ENCODE measurements around the gene AGAP2.

Gene AGAP2

GRCh38 chr12:57740656-57741412 lies 2.3 kb upstream of the AGAP2 start:
- H3K36me3 ChIP-seq (ENCODE audit: insufficient read depth, low read length) = peaks cover under 1% of the 10 kb centered on the region
- H3K4me1 ChIP-seq (ENCODE audit: insufficient read depth, low read length) = peaks cover 26% of the 10 kb centered on the region
- no peak overlapping the region for H3K4me3 ChIP-seq (ENCODE audit: low read depth in 1 of 2, low read length in 2 of 2)
- H3K27me3 ChIP-seq (ENCODE audit: control insufficient read depth in 1 of 2, insufficient read depth in 2 of 2, low read length in 2 of 2) = peaks cover 26 to 45% of the 10 kb centered on the region in 2 donors
- no peak overlapping the region for H3K27ac ChIP-seq (ENCODE audit: low read depth, low read length)
- no peak overlapping the region for H3K9ac ChIP-seq (ENCODE audit: low read length)
- no peaks in the 10 kb centered on the region for H3K9me3 ChIP-seq (ENCODE audit: low read length)

GRCh38 chr12:57739914-57740538 lies 1.5 kb upstream of the AGAP2 start:
- Histone ChIP-seq H3K4me3 (ENCODE audit: low read depth in 1 of 2, low read length in 2 of 2) (no peak overlapping the region), H3K36me3 (ENCODE audit: insufficient read depth, low read length) (no peaks in the 10 kb centered on the region), H3K27ac (ENCODE audit: low read depth, low read length) (no peak overlapping the region), H3K27me3 (ENCODE audit: control insufficient read depth in 1 of 2, insufficient read depth in 2 of 2, low read length in 2 of 2) (peaks cover 34 to 53% of the 10 kb centered on the region in 2 donors), H3K9ac (ENCODE audit: low read length) (no peak overlapping the region), H3K9me3 (ENCODE audit: low read length) (no peaks in the 10 kb centered on the region), H3K4me1 (ENCODE audit: insufficient read depth, low read length) (peaks cover 25% of the 10 kb centered on the region)

- H3K9ac ChIP-seq (ENCODE audit: low read length) = no peak overlapping the region
- no peak overlapping the region for H3K4me3 ChIP-seq (ENCODE audit: low read depth in 1 of 2, low read length in 2 of 2)
- H3K27me3 ChIP-seq (ENCODE audit: control insufficient read depth in 1 of 2, insufficient read depth in 2 of 2, low read length in 2 of 2) = peaks cover 41 to 57% of the 10 kb centered on the region in 2 donors
- no peaks in the 10 kb centered on the region for H3K36me3 ChIP-seq (ENCODE audit: insufficient read depth, low read length)
- no peaks in the 10 kb centered on the region for H3K9me3 ChIP-seq (ENCODE audit: low read length)
- no peak overlapping the region for H3K27ac ChIP-seq (ENCODE audit: low read depth, low read length)
- peaks cover 25% of the 10 kb centered on the region for H3K4me1 ChIP-seq (ENCODE audit: insufficient read depth, low read length)
Observed at GRCh38 chr12:57739387-57739786, 845 bp upstream of the AGAP2 start.

- Histone ChIP-seq H3K9ac (ENCODE audit: low read length) (no peak overlapping the region), H3K4me1 (ENCODE audit: insufficient read depth, low read length) (peaks cover 19% of the 10 kb centered on the region), H3K4me3 (ENCODE audit: low read depth in 1 of 2, low read length in 2 of 2) (peak overlapping the region in 1 of 2 donors; percentile 35), H3K27me3 (ENCODE audit: control insufficient read depth in 1 of 2, insufficient read depth in 2 of 2, low read length in 2 of 2) (peaks cover 53 to 61% of the 10 kb centered on the region in 2 donors), H3K36me3 (ENCODE audit: insufficient read depth, low read length) (no peaks in the 10 kb centered on the region), H3K9me3 (ENCODE audit: low read length) (no peaks in the 10 kb centered on the region), H3K27ac (ENCODE audit: low read depth, low read length) (no peak overlapping the region)
Observed at GRCh38 chr12:57737467-57738460, 778 bp downstream of the AGAP2 start.

- Histone ChIP-seq H3K36me3 (ENCODE audit: insufficient read depth, low read length) (no peaks in the 10 kb centered on the region), H3K27me3 (ENCODE audit: control insufficient read depth in 1 of 2, insufficient read depth in 2 of 2, low read length in 2 of 2) (peaks cover 53 to 61% of the 10 kb centered on the region in 2 donors), H3K4me1 (ENCODE audit: insufficient read depth, low read length) (peaks cover 19% of the 10 kb centered on the region), H3K27ac (ENCODE audit: low read depth, low read length) (no peak overlapping the region), H3K9ac (ENCODE audit: low read length) (no peak overlapping the region), H3K9me3 (ENCODE audit: low read length) (no peaks in the 10 kb centered on the region), H3K4me3 (ENCODE audit: low read depth in 1 of 2, low read length in 2 of 2) (peak overlapping the region in 1 of 2 donors; percentile 35)
Observed at GRCh38 chr12:57736741-57737466, 1.6 kb downstream of the AGAP2 start.

- H3K36me3 ChIP-seq (ENCODE audit: insufficient read depth, low read length) = no peaks in the 10 kb centered on the region
- H3K27ac ChIP-seq (ENCODE audit: low read depth, low read length) = no peak overlapping the region
- no peak overlapping the region for H3K9ac ChIP-seq (ENCODE audit: low read length)
- no peak overlapping the region for H3K4me3 ChIP-seq (ENCODE audit: low read depth in 1 of 2, low read length in 2 of 2)
- H3K9me3 ChIP-seq (ENCODE audit: low read length) = no peaks in the 10 kb centered on the region
- H3K27me3 ChIP-seq (ENCODE audit: control insufficient read depth in 1 of 2, insufficient read depth in 2 of 2, low read length in 2 of 2) = peaks cover 53 to 61% of the 10 kb centered on the region in 2 donors
- H3K4me1 ChIP-seq (ENCODE audit: insufficient read depth, low read length) = peaks cover 19% of the 10 kb centered on the region
Observed at GRCh38 chr12:57735952-57736740, 2.4 kb downstream of the AGAP2 start.

- no peak overlapping the region for H3K4me3 ChIP-seq (ENCODE audit: low read depth in 1 of 2, low read length in 2 of 2)
- no peaks in the 10 kb centered on the region for H3K36me3 ChIP-seq (ENCODE audit: insufficient read depth, low read length)
- no peak overlapping the region for H3K27ac ChIP-seq (ENCODE audit: low read depth, low read length)
- peaks cover 19% of the 10 kb centered on the region for H3K4me1 ChIP-seq (ENCODE audit: insufficient read depth, low read length)
- no peaks in the 10 kb centered on the region for H3K9me3 ChIP-seq (ENCODE audit: low read length)
- H3K27me3 ChIP-seq (ENCODE audit: control insufficient read depth in 1 of 2, insufficient read depth in 2 of 2, low read length in 2 of 2) = peaks cover 53 to 61% of the 10 kb centered on the region in 2 donors
- no peak overlapping the region for H3K9ac ChIP-seq (ENCODE audit: low read length)
Observed at GRCh38 chr12:57735198-57735855, 3.2 kb downstream of the AGAP2 start.

- Histone ChIP-seq H3K27me3 (ENCODE audit: control insufficient read depth in 1 of 2, insufficient read depth in 2 of 2, low read length in 2 of 2) (peaks cover 50 to 54% of the 10 kb centered on the region in 2 donors), H3K4me3 (ENCODE audit: low read depth in 1 of 2, low read length in 2 of 2) (no peak overlapping the region), H3K27ac (ENCODE audit: low read depth, low read length) (no peak overlapping the region), H3K9me3 (ENCODE audit: low read length) (no peaks in the 10 kb centered on the region), H3K9ac (ENCODE audit: low read length) (no peak overlapping the region), H3K36me3 (ENCODE audit: insufficient read depth, low read length) (no peaks in the 10 kb centered on the region), H3K4me1 (ENCODE audit: insufficient read depth, low read length) (peaks cover 19% of the 10 kb centered on the region)
Observed at GRCh38 chr12:57734591-57734990, 4.0 kb downstream of the AGAP2 start.

- no peaks in the 10 kb centered on the region for H3K9me3 ChIP-seq (ENCODE audit: low read length)
- no peak overlapping the region for H3K27ac ChIP-seq (ENCODE audit: low read depth, low read length)
- H3K27me3 ChIP-seq (ENCODE audit: control insufficient read depth in 1 of 2, insufficient read depth in 2 of 2, low read length in 2 of 2) = peaks cover 43 to 47% of the 10 kb centered on the region in 2 donors
- no peak overlapping the region for H3K4me3 ChIP-seq (ENCODE audit: low read depth in 1 of 2, low read length in 2 of 2)
- H3K36me3 ChIP-seq (ENCODE audit: insufficient read depth, low read length) = no peaks in the 10 kb centered on the region
- no peak overlapping the region for H3K9ac ChIP-seq (ENCODE audit: low read length)
- H3K4me1 ChIP-seq (ENCODE audit: insufficient read depth, low read length) = peaks cover 19% of the 10 kb centered on the region
Observed at GRCh38 chr12:57733928-57734327, 4.6 kb downstream of the AGAP2 start.

All from muscle layer of colon (tissue), 2 donors.